Hindlimb muscle (tissue), 1 donor: ENCODE measurements around the gene KIF13A. TPM values are rescaled to one million over a fixed set of nuclear protein-coding genes. Genes with fewer than 3 reads are reported as not detected.
A peak's percentile ranks its signal among the peaks of the same experiment; 100 is the strongest.
"Not testable (repeated sequence)": the region's sequence is repeated elsewhere in the genome, so short reads cannot be mapped to it uniquely, and the experiment has no call there.

Experiments
- DNase-seq: peaks from one replicate; pipeline ENCODE4 v3.0.0-alpha.2; 2013
- polyA plus RNA-seq: library from polyadenylated mRNA; unstranded; fragments of 120-200 nt; gene quantifications from one replicate; pipeline ENCODE4 v1.2.1, GENCODE V29; 2013; ENCODE audit not compliant: insufficient read length

Gene KIF13A
- polyA plus RNA-seq, 1 donor: 42.8 TPM

- DNase-seq: no peak
Measured at GRCh38 chr6:17998003-17998402, 10.6 kb upstream of the KIF13A start.

- DNase-seq: no peak
Measured at GRCh38 chr6:17995414-17995813, 8.0 kb upstream of the KIF13A start.

GRCh38 chr6:17994019-17994418 lies 6.6 kb upstream of the KIF13A start:
- no peak for DNase-seq

- no peak for DNase-seq
Measured at GRCh38 chr6:17988422-17988944, 1.0 kb upstream of the KIF13A start.

- DNase-seq: peak; percentile 71
Measured at GRCh38 chr6:17987697-17988421, 424 bp upstream of the KIF13A start.

GRCh38 chr6:17986656-17987446 lies 584 bp downstream of the KIF13A start:
- DNase-seq: peak; percentile 47

GRCh38 chr6:17985934-17986655 lies 1.3 kb downstream of the KIF13A start:
- DNase-seq: no peak

- no peak for DNase-seq
Measured at GRCh38 chr6:17984812-17985670, 2.4 kb downstream of the KIF13A start.

- DNase-seq: no peak
Measured at GRCh38 chr6:17984399-17984798, 3.0 kb downstream of the KIF13A start.

- no peak for DNase-seq
Measured at GRCh38 chr6:17983730-17984129, 3.7 kb downstream of the KIF13A start.

- no peak for DNase-seq
Measured at GRCh38 chr6:17980329-17980728, 7.1 kb downstream of the KIF13A start.

GRCh38 chr6:17979479-17979878 lies 8.0 kb downstream of the KIF13A start:
- no peak for DNase-seq

- DNase-seq: not testable (repeated sequence)
Measured at GRCh38 chr6:17976258-17976657, 11.2 kb downstream of the KIF13A start.

GRCh38 chr6:17974570-17975368 lies 12.7 kb downstream of the KIF13A start:
- DNase-seq: no peak

- DNase-seq: no peak
Measured at GRCh38 chr6:17972978-17973622, 14.3 kb downstream of the KIF13A start.

GRCh38 chr6:17972074-17972952 lies 15.1 kb downstream of the KIF13A start:
- no peak for DNase-seq

- no peak for DNase-seq
Measured at GRCh38 chr6:17971128-17972073, 16.0 kb downstream of the KIF13A start.

GRCh38 chr6:17968876-17969275 lies 18.6 kb downstream of the KIF13A start:
- no peak for DNase-seq
